Gastrocnemius medialis (tissue), 4 donors: Measurements from ENCODE around the gene PRAMEF1. TPM values are rescaled to one million over a fixed set of nuclear protein-coding genes. Genes with fewer than 3 reads are reported as not detected.
"Not testable (repeated sequence)": the region's sequence is repeated elsewhere in the genome, so short reads cannot be mapped to it uniquely, and the experiment has no call there.

ENCODE experiments used
- ATAC-seq, 2 donors: fragments of 150-250 bp; one replicate each; pipeline ENCODE4 v1.9.1; 2016
- DNase-seq, 2 donors: peaks; one replicate each; pipeline ENCODE4 v3.0.0-alpha.2; 2019
- H3K27ac ChIP-seq, 4 donors: fragments of 200-600 bp; sonication (generic); 1 replicate in 1 of 4; 2 replicates in 3 of 4; pipeline ENCODE4 v1.5.1; 2016 to 2018; ENCODE audit warnings: mild to moderate bottlenecking in 2 of 4, moderate library complexity in 1 of 4
- H3K27me3 ChIP-seq, 3 donors: fragments of 200-600 bp; sonication (generic) in 2 of 3; 1 replicate in 1 of 3; 2 replicates in 2 of 3; pipeline versions ENCODE4 v1.5.1 to v1.6.0; 2016 to 2019; ENCODE audit warnings: mild to moderate bottlenecking in 1 of 3, moderate library complexity in 1 of 3
- H3K36me3 ChIP-seq, 2 donors: fragments of 200-600 bp; sonication (generic) in 1 of 2; one replicate each; pipeline ENCODE4 v1.5.1; 2017 to 2018
- H3K4me1 ChIP-seq, 2 donors: fragments of 200-600 bp; sonication (generic) in 1 of 2; one replicate each; pipeline ENCODE4 v1.5.1; 2016 to 2017; ENCODE audit warnings: mild to moderate bottlenecking in 2 of 2
- H3K4me3 ChIP-seq, 4 donors: fragments of 200-600 bp; sonication (generic) in 3 of 4; 1 replicate in 1 of 4; 2 replicates in 3 of 4; pipeline ENCODE4 v1.5.1; 2016 to 2019; ENCODE audit warnings: mild to moderate bottlenecking in 2 of 4
- H3K9me3 ChIP-seq, 3 donors: fragments of 200-600 bp; sonication (generic) in 2 of 3; 1 replicate in 1 of 3; 2 replicates in 2 of 3; pipeline ENCODE4 v1.5.1; 2016 to 2019
- CTCF ChIP-seq, 5 experiments: fragments of 450-650 bp in 3 of 5; fragments of 200-600 bp in 2 of 5; sonication (generic) in 2 of 5; IDR thresholded peaks in 4 of 5; conservative IDR thresholded peaks in 1 of 5; 1 replicate in 4 of 5; 2 replicates in 1 of 5; pipeline ENCODE4 v1.5.1; 2016 to 2019; ENCODE audit warnings: antibody characterized with exemption in 5 of 5, mild to moderate bottlenecking in 3 of 5, moderate library complexity in 3 of 5
- POLR2A ChIP-seq, 2 donors: fragments of 450-650 bp; IDR thresholded peaks; one replicate each; pipeline ENCODE4 v1.6.1; 2017; ENCODE audit warnings: antibody characterized with exemption in 2 of 2, mild to moderate bottlenecking in 2 of 2, moderate library complexity in 2 of 2
- in situ Hi-C, 4 donors: fragments of 200-750 bp; cut with MboI; loops; one replicate each; pipeline versions ENCODE4 v1.15.0 to v1.8.0; 2017; ENCODE audit warnings: low sequenced_read_pairs in 4 of 4
- intact Hi-C: fragments of 100-400 bp; cut with DNase I; formaldehyde crosslinking; loops from one replicate; pipeline ENCODE4 v1.15.1; 2023; ENCODE audit warnings: low total_unique reads
- total RNA-seq, 4 donors: library from RNA; depleted of rRNA; stranded (reverse); fragments of >200 nt; gene quantifications; one replicate each; pipeline versions ENCODE4 v1.1.0 to v1.2.3, GENCODE V29; 2016

Gene PRAMEF1
- total RNA-seq, 4 donors from 2014 or later, result not detected

GRCh38 chr1:12776801-12777557, 14.2 kb upstream of the PRAMEF1 start:
- in situ Hi-C loops, result no loop called here
- intact Hi-C loops, result no loop called here

GRCh38 chr1:12778061-12778460, 13.1 kb upstream of the PRAMEF1 start:
- no peaks in the 10 kb centered on the region for H3K27me3 ChIP-seq
- intact Hi-C loops (no loop called here), in situ Hi-C loops (no loop called here)
- no peak for ATAC-seq
- no peaks in the 10 kb centered on the region for H3K9me3 ChIP-seq
- H3K36me3 ChIP-seq, result no peaks in the 10 kb centered on the region
- H3K4me3 ChIP-seq, result no peak overlapping the region
- DNase-seq, result no peak
- TF ChIP-seq CTCF (IDR thresholded peaks at IDR 0.05 in 4 of 5, conservative IDR thresholded peaks at IDR 0.05 in 1 of 5), result no peak
- TF ChIP-seq POLR2A (IDR thresholded peaks at IDR 0.05), result no peak
- H3K27ac ChIP-seq, result no peak overlapping the region
- H3K4me1 ChIP-seq, result no peaks in the 10 kb centered on the region

More at GRCh38 chr1:12776801-12777557, 14.2 kb upstream of the PRAMEF1 start:
- Histone ChIP-seq H3K9me3 (no peaks in the 10 kb centered on the region), H3K4me3 (no peak overlapping the region), H3K4me1 (no peaks in the 10 kb centered on the region), H3K27ac (no peak overlapping the region), H3K27me3 (no peaks in the 10 kb centered on the region), H3K36me3 (no peaks in the 10 kb centered on the region)
- ATAC-seq, result no peak
- no peak for DNase-seq
- TF ChIP-seq POLR2A (IDR thresholded peaks at IDR 0.05) (no peak), CTCF (IDR thresholded peaks at IDR 0.05 in 4 of 5, conservative IDR thresholded peaks at IDR 0.05 in 1 of 5) (no peak)

- intact Hi-C loops, result no loop called here
- Histone ChIP-seq H3K27ac (no peak overlapping the region), H3K4me3 (no peak overlapping the region), H3K4me1 (no peaks in the 10 kb centered on the region), H3K9me3 (no peaks in the 10 kb centered on the region), H3K27me3 (no peaks in the 10 kb centered on the region), H3K36me3 (no peaks in the 10 kb centered on the region)
- in situ Hi-C loops, result no loop called here
- ATAC-seq (no peak), DNase-seq (no peak)
- no peak for TF ChIP-seq POLR2A (IDR thresholded peaks at IDR 0.05)
- TF ChIP-seq CTCF (IDR thresholded peaks at IDR 0.05 in 4 of 5, conservative IDR thresholded peaks at IDR 0.05 in 1 of 5), result no peak
These were observed 12.3 kb upstream of the PRAMEF1 start for GRCh38 chr1:12778907-12779306.

GRCh38 chr1:12781488-12781887, 9.7 kb upstream of the PRAMEF1 start:
- DNase-seq, ATAC-seq, H3K9me3 ChIP-seq, H3K27ac ChIP-seq, H3K36me3 ChIP-seq, H3K4me3 ChIP-seq, H3K27me3 ChIP-seq, intact Hi-C loops, H3K4me1 ChIP-seq, in situ Hi-C loops: not testable (repeated sequence)

GRCh38 chr1:12783783-12784182, 7.4 kb upstream of the PRAMEF1 start:
- H3K4me1 ChIP-seq, in situ Hi-C loops, DNase-seq: not testable (repeated sequence)

GRCh38 chr1:12784729-12785128, 6.5 kb upstream of the PRAMEF1 start:
- H3K27ac ChIP-seq, in situ Hi-C loops, intact Hi-C loops, ATAC-seq, H3K4me1 ChIP-seq, H3K9me3 ChIP-seq, H3K27me3 ChIP-seq, H3K4me3 ChIP-seq, H3K36me3 ChIP-seq, DNase-seq: not testable (repeated sequence)

More at GRCh38 chr1:12783783-12784182, 7.4 kb upstream of the PRAMEF1 start:
- ATAC-seq, H3K9me3 ChIP-seq, H3K36me3 ChIP-seq, intact Hi-C loops, H3K27me3 ChIP-seq, H3K27ac ChIP-seq, H3K4me3 ChIP-seq: not testable (repeated sequence)
